IgD-negative memory B cell (primary cell): ENCODE measurements around the gene MTERF2. TPM values are rescaled to one million over a fixed set of nuclear protein-coding genes. Genes with fewer than 3 reads are reported as not detected.
"Not testable (repeated sequence)": the region's sequence is repeated elsewhere in the genome, so short reads cannot be mapped to it uniquely, and the experiment has no call there.

Experiments used
- H3K27ac Mint-ChIP-seq, 3 donors: one replicate each; pipeline ENCODE4 v1.8.0; 2020 to 2022; ENCODE audit warnings: mild to moderate bottlenecking in 3 of 3, mixed read lengths in 3 of 3, moderate library complexity in 1 of 3
- H3K27me3 Mint-ChIP-seq: one replicate; pipeline ENCODE4 v1.8.0; 2021; ENCODE audit warnings: mixed read lengths
- H3K36me3 Mint-ChIP-seq: one replicate; pipeline ENCODE4 v1.8.0; 2020; ENCODE audit warnings: mild to moderate bottlenecking, mixed read lengths
- H3K4me1 Mint-ChIP-seq, 3 donors: one replicate each; pipeline ENCODE4 v1.8.0; 2020 to 2022; ENCODE audit warnings: mixed read lengths in 3 of 3, mild to moderate bottlenecking in 1 of 3
- H3K4me3 Mint-ChIP-seq, 4 donors: one replicate each; pipeline ENCODE4 v1.8.0; 2020 to 2022; ENCODE audit warnings: mild to moderate bottlenecking in 4 of 4, mixed read lengths in 4 of 4, moderate library complexity in 3 of 4
- H3K9me3 Mint-ChIP-seq, 3 donors: one replicate each; pipeline ENCODE4 v1.8.0; 2020 to 2021; ENCODE audit warnings: mixed read lengths in 3 of 3, mild to moderate bottlenecking in 1 of 3
- polyA plus RNA-seq: library from polyadenylated mRNA; unstranded; fragments of 300-500 nt; fragmentation: Illumina TruSeq; gene quantifications from one replicate; pipeline ENCODE4 v1.2.3, GENCODE V29; 2021

Gene MTERF2, protein sequence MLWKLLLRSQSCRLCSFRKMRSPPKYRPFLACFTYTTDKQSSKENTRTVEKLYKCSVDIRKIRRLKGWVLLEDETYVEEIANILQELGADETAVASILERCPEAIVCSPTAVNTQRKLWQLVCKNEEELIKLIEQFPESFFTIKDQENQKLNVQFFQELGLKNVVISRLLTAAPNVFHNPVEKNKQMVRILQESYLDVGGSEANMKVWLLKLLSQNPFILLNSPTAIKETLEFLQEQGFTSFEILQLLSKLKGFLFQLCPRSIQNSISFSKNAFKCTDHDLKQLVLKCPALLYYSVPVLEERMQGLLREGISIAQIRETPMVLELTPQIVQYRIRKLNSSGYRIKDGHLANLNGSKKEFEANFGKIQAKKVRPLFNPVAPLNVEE
- polyA plus RNA-seq: 1.8 TPM

DNA sequence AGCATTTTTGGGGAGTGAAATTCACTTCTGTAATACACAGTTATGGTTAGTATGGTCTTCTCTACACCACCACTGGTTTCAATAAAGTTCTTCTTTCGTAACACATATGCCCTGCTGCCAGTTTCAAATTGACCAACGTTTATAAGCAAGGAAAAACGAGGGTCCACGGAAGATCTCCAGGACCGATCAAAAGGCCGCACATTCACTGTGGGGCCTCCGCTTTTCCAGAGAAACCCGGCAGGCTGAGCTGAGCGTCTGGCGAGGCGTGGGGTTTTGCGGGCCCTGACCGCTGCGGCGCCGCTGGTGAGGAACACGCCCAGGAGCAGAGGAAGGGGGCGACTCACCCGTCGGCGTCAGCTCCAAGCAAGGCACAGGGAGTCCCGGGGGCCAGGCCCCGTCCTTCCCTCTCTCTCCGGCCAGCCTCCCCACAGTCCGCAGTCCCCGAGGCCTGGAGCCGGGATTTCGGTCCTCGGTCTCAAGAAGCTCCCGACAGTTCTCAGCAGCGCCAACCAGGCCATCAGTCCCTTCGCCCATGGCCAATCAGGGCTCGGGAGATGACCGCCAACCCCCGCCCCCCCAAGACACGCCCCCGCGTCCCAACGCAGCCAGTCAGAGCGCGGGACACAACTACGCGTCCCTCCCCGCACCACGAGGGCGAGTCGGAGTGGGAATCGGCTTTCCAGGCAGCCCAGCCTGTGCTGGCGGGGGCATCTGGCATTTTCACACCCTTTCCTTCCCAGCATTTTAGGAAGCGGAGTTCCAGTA is at the start of gene MTERF2:
Gene MTERF2, minus strand, starts transcription at position 522 of the 765 bp plus-strand sequence. CDS start 8,432 bp downstream, outside the sequence.
- H3K9me3 Mint-ChIP-seq: peaks cover 0 to 2% (median 0%) of the 10 kb centered on the region in 3 donors
- H3K4me1 Mint-ChIP-seq: peaks cover 7 to 17% (median 11%) of the 10 kb centered on the region in 3 donors
- peaks cover 5% of the 10 kb centered on the region for H3K36me3 Mint-ChIP-seq
- peak within 1 kb of the TSS; percentile 87 to 98 (median 94) for H3K4me3 Mint-ChIP-seq
- peak within 1 kb of the TSS; percentile 9 to 88 (median 74) for H3K27ac Mint-ChIP-seq
- no peaks in the 10 kb centered on the region for H3K27me3 Mint-ChIP-seq

GRCh38 chr12:107035733-107036132 is 48.8 kb upstream of the MTERF2 start:
- peaks cover 0 to 2% (median 2%) of the 10 kb centered on the region in 3 donors for H3K4me1 Mint-ChIP-seq
- no peak overlapping the region for H3K4me3 Mint-ChIP-seq
- H3K9me3 Mint-ChIP-seq: peaks cover 2 to 4% (median 3%) of the 10 kb centered on the region in 3 donors
- H3K27ac Mint-ChIP-seq: no peak overlapping the region
- peaks cover 1% of the 10 kb centered on the region for H3K36me3 Mint-ChIP-seq
- H3K27me3 Mint-ChIP-seq: no peaks in the 10 kb centered on the region

- H3K4me3 Mint-ChIP-seq: no peak overlapping the region
- peaks cover 5% of the 10 kb centered on the region for H3K36me3 Mint-ChIP-seq
- no peak overlapping the region for H3K27ac Mint-ChIP-seq
- no peaks in the 10 kb centered on the region for H3K27me3 Mint-ChIP-seq
- H3K4me1 Mint-ChIP-seq: peaks cover 0 to 2% (median 2%) of the 10 kb centered on the region in 3 donors
- H3K9me3 Mint-ChIP-seq: peaks cover 0 to 4% (median 0%) of the 10 kb centered on the region in 3 donors
Observed at GRCh38 chr12:107033758-107034739, 47.1 kb upstream of the MTERF2 start.

DNA sequence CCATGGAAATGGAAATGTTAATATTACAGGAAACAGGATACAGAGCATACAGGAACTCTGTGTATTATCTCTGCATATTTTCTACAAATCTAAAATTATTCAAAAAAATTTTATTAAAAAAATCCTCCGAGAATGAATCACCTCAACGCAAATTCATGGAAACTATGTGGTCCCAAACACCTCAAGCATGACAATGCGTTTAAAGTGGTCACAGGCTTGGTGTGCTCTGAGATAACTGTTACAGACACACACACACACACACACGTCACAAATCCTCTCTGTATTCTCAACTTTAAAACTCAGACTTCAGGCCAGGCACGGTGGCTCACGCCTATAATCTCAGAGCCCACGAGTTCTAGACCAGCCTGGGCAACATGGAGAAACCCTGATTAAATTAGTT is 45.3 kb upstream of the MTERF2 start:
- Mint-ChIP-seq H3K27me3 (no peaks in the 10 kb centered on the region), H3K4me1 (peaks cover 0 to 2% (median 2%) of the 10 kb centered on the region in 3 donors), H3K27ac (no peak overlapping the region), H3K4me3 (no peak overlapping the region), H3K9me3 (peaks cover 0 to 4% (median 0%) of the 10 kb centered on the region in 3 donors), H3K36me3 (peaks cover 5% of the 10 kb centered on the region)

- peaks cover 0 to 2% (median 2%) of the 10 kb centered on the region in 3 donors for H3K4me1 Mint-ChIP-seq
- H3K36me3 Mint-ChIP-seq: peaks cover 5% of the 10 kb centered on the region
- no peaks in the 10 kb centered on the region for H3K27me3 Mint-ChIP-seq
- H3K9me3 Mint-ChIP-seq: peaks cover 0 to 4% (median 0%) of the 10 kb centered on the region in 3 donors
- H3K4me3 Mint-ChIP-seq: no peak overlapping the region
- H3K27ac Mint-ChIP-seq: no peak overlapping the region
Observed at GRCh38 chr12:107031061-107031460, 44.1 kb upstream of the MTERF2 start.

- H3K4me3 Mint-ChIP-seq: no peak overlapping the region
- H3K9me3 Mint-ChIP-seq: peaks cover 0 to 2% (median 0%) of the 10 kb centered on the region in 3 donors
- H3K27ac Mint-ChIP-seq: no peak overlapping the region
- peaks cover 0 to 2% (median 2%) of the 10 kb centered on the region in 3 donors for H3K4me1 Mint-ChIP-seq
- peaks cover 3% of the 10 kb centered on the region for H3K36me3 Mint-ChIP-seq
- no peaks in the 10 kb centered on the region for H3K27me3 Mint-ChIP-seq
Observed at GRCh38 chr12:107029081-107029480, 42.1 kb upstream of the MTERF2 start.

DNA sequence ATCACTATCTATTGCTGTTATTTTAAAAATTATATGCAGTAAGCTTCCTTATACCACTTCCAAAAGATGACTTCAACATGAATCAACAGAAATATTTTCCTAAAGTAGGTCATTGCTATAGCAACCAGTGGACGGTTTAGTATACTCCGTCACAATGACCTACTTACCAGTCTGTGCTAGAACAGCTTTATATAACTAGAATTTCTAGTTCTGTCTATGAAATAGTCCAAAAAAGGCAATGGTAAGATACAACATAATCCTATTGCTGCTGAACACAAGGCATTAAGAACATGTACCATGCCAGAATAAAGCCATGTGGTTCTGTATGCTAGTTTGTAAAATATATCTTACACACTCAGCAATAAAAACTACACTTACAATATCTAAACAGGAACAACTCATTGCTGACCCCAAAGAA is 40.7 kb upstream of the MTERF2 start:
- no peak overlapping the region for H3K4me3 Mint-ChIP-seq
- H3K4me1 Mint-ChIP-seq: peaks cover 0 to 2% (median 2%) of the 10 kb centered on the region in 3 donors
- peaks cover 3% of the 10 kb centered on the region for H3K36me3 Mint-ChIP-seq
- no peaks in the 10 kb centered on the region for H3K27me3 Mint-ChIP-seq
- peak overlapping the region in 1 of 3 donors; percentile 51 for H3K27ac Mint-ChIP-seq
- peaks cover 0 to 2% (median 0%) of the 10 kb centered on the region in 3 donors for H3K9me3 Mint-ChIP-seq

- peaks cover 0 to 2% (median 0%) of the 10 kb centered on the region in 3 donors for H3K9me3 Mint-ChIP-seq
- no peak overlapping the region for H3K4me3 Mint-ChIP-seq
- peaks cover 0 to 2% (median 2%) of the 10 kb centered on the region in 3 donors for H3K4me1 Mint-ChIP-seq
- H3K27me3 Mint-ChIP-seq: no peaks in the 10 kb centered on the region
- peaks cover 3% of the 10 kb centered on the region for H3K36me3 Mint-ChIP-seq
- peak overlapping the region in 1 of 3 donors; percentile 51 for H3K27ac Mint-ChIP-seq
Observed at GRCh38 chr12:107026806-107027635, 40.1 kb upstream of the MTERF2 start.

DNA sequence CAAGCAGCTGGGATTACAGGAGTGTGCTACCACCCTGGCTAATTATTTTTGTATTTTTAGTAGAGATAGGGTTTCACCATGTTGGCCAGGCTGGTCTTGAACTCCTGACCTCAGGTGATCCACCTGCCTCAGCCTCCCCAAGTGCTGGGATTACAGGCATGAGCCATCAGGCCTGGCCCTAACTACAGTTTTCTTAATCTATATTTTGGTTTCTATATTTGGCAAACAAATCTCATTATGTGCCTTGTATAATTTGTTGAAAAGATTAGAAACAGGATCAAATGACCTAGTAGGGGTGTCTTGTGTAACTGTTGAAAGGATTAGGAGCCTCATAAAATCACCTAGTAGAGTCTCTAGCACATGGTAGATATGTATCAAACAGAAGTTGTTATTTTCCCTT is 39.4 kb upstream of the MTERF2 start:
- not testable (repeated sequence) for H3K27ac Mint-ChIP-seq, H3K4me3 Mint-ChIP-seq, H3K36me3 Mint-ChIP-seq, H3K9me3 Mint-ChIP-seq, H3K4me1 Mint-ChIP-seq, H3K27me3 Mint-ChIP-seq

GRCh38 chr12:107025671-107026070 is 38.7 kb upstream of the MTERF2 start:
- Mint-ChIP-seq H3K36me3 (peaks cover 5% of the 10 kb centered on the region), H3K27ac (no peak overlapping the region), H3K9me3 (peaks cover 0 to 2% (median 1%) of the 10 kb centered on the region in 3 donors), H3K4me3 (no peak overlapping the region), H3K27me3 (no peaks in the 10 kb centered on the region), H3K4me1 (no peaks in the 10 kb centered on the region)

DNA sequence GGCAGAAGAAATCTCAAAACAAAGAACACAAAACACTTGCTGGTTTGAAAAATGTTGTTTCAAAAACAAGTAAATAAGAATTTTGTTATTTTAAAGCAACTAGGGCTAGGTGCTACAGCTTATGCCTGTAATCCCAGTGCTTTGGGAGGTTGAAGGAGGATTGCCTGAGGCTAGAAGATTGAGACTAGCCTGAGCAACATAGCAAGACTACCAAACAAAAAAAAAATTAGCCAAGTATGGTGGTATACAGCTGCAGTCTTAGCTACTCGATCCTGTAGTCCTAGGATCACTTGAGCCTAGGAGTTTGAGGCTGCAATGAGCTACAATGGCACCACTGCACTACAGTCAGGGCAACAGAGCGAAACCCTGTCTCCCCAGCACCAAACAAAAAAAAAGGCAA is 32.6 kb upstream of the MTERF2 start:
- no peaks in the 10 kb centered on the region for H3K27me3 Mint-ChIP-seq
- H3K4me1 Mint-ChIP-seq: peaks cover 0 to 1% (median 0%) of the 10 kb centered on the region in 3 donors
- H3K27ac Mint-ChIP-seq: no peak overlapping the region
- peaks cover 0 to 4% (median 2%) of the 10 kb centered on the region in 3 donors for H3K9me3 Mint-ChIP-seq
- H3K4me3 Mint-ChIP-seq: no peak overlapping the region
- H3K36me3 Mint-ChIP-seq: peaks cover 6% of the 10 kb centered on the region

GRCh38 chr12:107017042-107017441 is 30.1 kb upstream of the MTERF2 start:
- Mint-ChIP-seq H3K9me3 (peaks cover 0 to 4% (median 2%) of the 10 kb centered on the region in 3 donors), H3K36me3 (peaks cover 10% of the 10 kb centered on the region)

GRCh38 chr12:107014055-107014454 is 27.1 kb upstream of the MTERF2 start:
- Mint-ChIP-seq H3K27me3 (no peaks in the 10 kb centered on the region), H3K4me1 (peaks cover 0 to 1% (median 0%) of the 10 kb centered on the region in 3 donors), H3K9me3 (no peaks in the 10 kb centered on the region), H3K27ac (no peak overlapping the region), H3K4me3 (no peak overlapping the region), H3K36me3 (peaks cover 6% of the 10 kb centered on the region)

More at GRCh38 chr12:107017042-107017441, 30.1 kb upstream of the MTERF2 start:
- Mint-ChIP-seq H3K27ac (no peak overlapping the region), H3K4me3 (no peak overlapping the region), H3K4me1 (peaks cover 0 to 1% (median 0%) of the 10 kb centered on the region in 3 donors), H3K27me3 (no peaks in the 10 kb centered on the region)
